ENCODE results near the gene MYOZ2. TPM values are rescaled to one million over a fixed set of nuclear protein-coding genes. Genes with fewer than 3 reads are reported as not detected.

The MYOZ2 gene
- total and polyA plus RNA-seq, 2 donors (not counting 3 experiments of a cell fraction or from before 2014, with no cell fraction given) = 0.11 to 0.13 TPM

DNA sequence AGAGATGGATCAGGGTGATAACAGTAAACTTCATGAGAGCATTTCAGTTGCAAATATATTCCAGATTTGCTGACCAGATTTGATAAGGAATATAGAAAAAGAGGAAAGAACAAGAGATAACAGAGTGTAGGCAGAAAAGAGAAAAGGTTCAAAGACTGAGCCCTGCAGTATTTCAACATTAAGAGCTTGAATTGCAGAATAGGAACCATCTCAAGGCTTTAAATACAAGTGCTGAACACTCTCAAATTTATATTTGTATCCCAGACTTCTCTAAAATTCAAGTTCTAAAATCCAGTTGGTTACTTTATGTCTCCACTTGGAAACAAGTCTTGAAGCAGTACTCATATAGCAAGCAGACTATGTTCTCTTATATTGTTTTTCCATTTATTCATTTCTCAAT, 9.7 kb upstream of the MYOZ2 start:
- no peaks in the 10 kb centered on the region for H4K20me1 ChIP-seq (replicated peaks; ENCODE audit: control insufficient read depth, extremely low read depth, insufficient read depth, low read length)
- no peak overlapping the region for H3K9ac ChIP-seq (replicated peaks; ENCODE audit: extremely low read depth, insufficient read depth, low read length)
- dilution Hi-C loops (cut with MboI; ENCODE audit: extremely low pct_ligation_motif_present, low sequenced_read_pairs) = no loop called here
- no peaks in the 10 kb centered on the region for H3K9me1 ChIP-seq (replicated peaks; ENCODE audit: control insufficient read depth, extremely low read depth, insufficient read depth, low read length)
- FAIRE-seq = no peak
- no peak for TF ChIP-seq MYC (IDR thresholded peaks at IDR 0.05; ENCODE audit: low read depth, low read length)
- TF ChIP-seq, protein P1, sequence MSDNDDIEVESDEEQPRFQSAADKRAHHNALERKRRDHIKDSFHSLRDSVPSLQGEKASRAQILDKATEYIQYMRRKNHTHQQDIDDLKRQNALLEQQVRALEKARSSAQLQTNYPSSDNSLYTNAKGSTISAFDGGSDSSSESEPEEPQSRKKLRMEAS (IDR thresholded peaks at IDR 0.05; ENCODE audit: insufficient read depth, insufficient read length) = no peak
- TF ChIP-seq JUN (IDR thresholded peaks at IDR 0.05; ENCODE audit: borderline replicate concordance, insufficient read depth, insufficient read length, low read depth) = no peak
- no peak for TF ChIP-seq EZH2 (IDR thresholded peaks at IDR 0.05; ENCODE audit: borderline replicate concordance, low read depth, low read length, severe bottlenecking)
- TF ChIP-seq FOS (IDR thresholded peaks at IDR 0.05; ENCODE audit: borderline replicate concordance, insufficient read depth, low read length) = no peak
- TF ChIP-seq POLR2AphosphoS5 (IDR thresholded peaks at IDR 0.05; ENCODE audit: insufficient read depth, low read depth, low read length) = no peak
- TF ChIP-seq, protein P2, sequence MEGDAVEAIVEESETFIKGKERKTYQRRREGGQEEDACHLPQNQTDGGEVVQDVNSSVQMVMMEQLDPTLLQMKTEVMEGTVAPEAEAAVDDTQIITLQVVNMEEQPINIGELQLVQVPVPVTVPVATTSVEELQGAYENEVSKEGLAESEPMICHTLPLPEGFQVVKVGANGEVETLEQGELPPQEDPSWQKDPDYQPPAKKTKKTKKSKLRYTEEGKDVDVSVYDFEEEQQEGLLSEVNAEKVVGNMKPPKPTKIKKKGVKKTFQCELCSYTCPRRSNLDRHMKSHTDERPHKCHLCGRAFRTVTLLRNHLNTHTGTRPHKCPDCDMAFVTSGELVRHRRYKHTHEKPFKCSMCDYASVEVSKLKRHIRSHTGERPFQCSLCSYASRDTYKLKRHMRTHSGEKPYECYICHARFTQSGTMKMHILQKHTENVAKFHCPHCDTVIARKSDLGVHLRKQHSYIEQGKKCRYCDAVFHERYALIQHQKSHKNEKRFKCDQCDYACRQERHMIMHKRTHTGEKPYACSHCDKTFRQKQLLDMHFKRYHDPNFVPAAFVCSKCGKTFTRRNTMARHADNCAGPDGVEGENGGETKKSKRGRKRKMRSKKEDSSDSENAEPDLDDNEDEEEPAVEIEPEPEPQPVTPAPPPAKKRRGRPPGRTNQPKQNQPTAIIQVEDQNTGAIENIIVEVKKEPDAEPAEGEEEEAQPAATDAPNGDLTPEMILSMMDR (IDR thresholded peaks at IDR 0.05; ENCODE audit: extremely low read depth in 1 of 2, insufficient read depth in 1 of 2, low read depth in 1 of 2, low read length in 2 of 2) = no peak
- TF ChIP-seq GATA2 (IDR thresholded peaks at IDR 0.05; ENCODE audit: insufficient read depth, insufficient read length, low read depth, low read length) = no peak
- no peak for TF ChIP-seq POLR2A (IDR thresholded peaks at IDR 0.05; ENCODE audit: low read depth, low read length)
- ChIA-PET CTCF (no interaction called here), POLR2A (no interaction called here)
- H3K79me2 ChIP-seq (ENCODE audit: control insufficient read depth, insufficient read depth, low read length) = no peaks in the 10 kb centered on the region
- no peak for DNase-seq (ENCODE audit: low read depth, low spot score)
- no peak overlapping the region for H2AFZ ChIP-seq (ENCODE audit: low read depth, low read length)
- BruUV-seq (replicated peaks) = no TSS peak
- no peak overlapping the region for H3K4me3 ChIP-seq (replicated peaks in 1 of 3; ENCODE audit: insufficient read depth in 1 of 3, low read depth in 1 of 3, low read length in 3 of 3)
- no peak overlapping the region for H3K27ac ChIP-seq (ENCODE audit: insufficient read depth, low read depth, low read length)
- H3K36me3 ChIP-seq (ENCODE audit: control insufficient read depth in 2 of 2, extremely low read depth in 1 of 2, insufficient read depth in 2 of 2, low read length in 2 of 2) = no peaks in the 10 kb centered on the region
- no peaks in the 10 kb centered on the region for H3K9me3 ChIP-seq (replicated peaks; ENCODE audit: control insufficient read depth, insufficient read depth, low read length)
- no peak overlapping the region for H3K4me2 ChIP-seq (ENCODE audit: insufficient read depth, low read length)
- H3K27me3 ChIP-seq (ENCODE audit: control insufficient read depth in 2 of 2, insufficient read depth in 2 of 2, low read length in 2 of 2) = no peaks in the 10 kb centered on the region
- peaks cover 24% of the 10 kb centered on the region for H3K4me1 ChIP-seq (ENCODE audit: control insufficient read depth, extremely low read depth, insufficient read depth, low read length)
- intact Hi-C loops (cut with micrococcal nuclease) = loop anchor here (2.0 kb wide), 1 partner anchor 83 kb away; no protein-coding TSS in a partner anchor

All from endothelial cell of umbilical vein (primary cell).